ENCODE measurements around the gene INPP5F.

INPP5F gene

GRCh38 chr10:119852277-119852676, 126.4 kb downstream of the INPP5F start:
- Histone ChIP-seq H3K36me3 (peaks cover 55% of the 10 kb centered on the region), H3K27me3 (no peaks in the 10 kb centered on the region), H3K9me3 (no peaks in the 10 kb centered on the region), H3K4me1 (no peaks in the 10 kb centered on the region), H3K4me3 (ENCODE audit: low read depth, low read length) (no peak overlapping the region)
- TF ChIP-seq CTCF (IDR thresholded peaks at IDR 0.05; ENCODE audit: low read depth, low read length): no peak
- no peak for DNase-seq

- H3K27me3 ChIP-seq: no peaks in the 10 kb centered on the region
- H3K4me3 ChIP-seq (ENCODE audit: low read depth, low read length): no peak overlapping the region
- no peaks in the 10 kb centered on the region for H3K9me3 ChIP-seq
- no peak for TF ChIP-seq CTCF (IDR thresholded peaks at IDR 0.05; ENCODE audit: low read depth, low read length)
- no peak for DNase-seq
- H3K36me3 ChIP-seq: peaks cover 58% of the 10 kb centered on the region
- no peaks in the 10 kb centered on the region for H3K4me1 ChIP-seq
Measured at GRCh38 chr10:119852822-119853221, 127.0 kb downstream of the INPP5F start.

GRCh38 chr10:119853574-119853973, 127.7 kb downstream of the INPP5F start:
- DNase-seq: no peak
- TF ChIP-seq CTCF (IDR thresholded peaks at IDR 0.05; ENCODE audit: low read depth, low read length): no peak
- H3K4me1 ChIP-seq: no peaks in the 10 kb centered on the region
- H3K4me3 ChIP-seq (ENCODE audit: low read depth, low read length): no peak overlapping the region
- no peaks in the 10 kb centered on the region for H3K27me3 ChIP-seq
- H3K36me3 ChIP-seq: peaks cover 57% of the 10 kb centered on the region
- H3K9me3 ChIP-seq: no peaks in the 10 kb centered on the region

GRCh38 chr10:119858063-119858462, 132.2 kb downstream of the INPP5F start:
- DNase-seq: no peak
- Histone ChIP-seq H3K4me1 (no peaks in the 10 kb centered on the region), H3K36me3 (peaks cover 28% of the 10 kb centered on the region), H3K9me3 (no peaks in the 10 kb centered on the region), H3K4me3 (ENCODE audit: low read depth, low read length) (no peak overlapping the region), H3K27me3 (no peaks in the 10 kb centered on the region)
- TF ChIP-seq CTCF (IDR thresholded peaks at IDR 0.05; ENCODE audit: low read depth, low read length): no peak

- peak; percentile 53 for TF ChIP-seq CTCF (IDR thresholded peaks at IDR 0.05; ENCODE audit: low read depth, low read length)
- H3K27me3 ChIP-seq: no peaks in the 10 kb centered on the region
- H3K4me1 ChIP-seq: no peaks in the 10 kb centered on the region
- H3K4me3 ChIP-seq (ENCODE audit: low read depth, low read length): no peak overlapping the region
- peaks cover 21% of the 10 kb centered on the region for H3K36me3 ChIP-seq
- H3K9me3 ChIP-seq: no peaks in the 10 kb centered on the region
- DNase-seq: no peak
Measured at GRCh38 chr10:119859420-119860258, 133.8 kb downstream of the INPP5F start.

- Histone ChIP-seq H3K4me3 (ENCODE audit: low read depth, low read length) (no peak overlapping the region), H3K4me1 (no peaks in the 10 kb centered on the region), H3K9me3 (no peaks in the 10 kb centered on the region), H3K27me3 (no peaks in the 10 kb centered on the region), H3K36me3 (peaks cover 19% of the 10 kb centered on the region)
- no peak for DNase-seq
- no peak for TF ChIP-seq CTCF (IDR thresholded peaks at IDR 0.05; ENCODE audit: low read depth, low read length)
Measured at GRCh38 chr10:119860866-119861607, 135.2 kb downstream of the INPP5F start.

Data from BE2C (cell line).